Activated CD8-positive, alpha-beta T cell treated with anti-CD3 and anti-CD28 coated beads for 36 hours (primary cell): Measurements from ENCODE around the gene GGTA1. TPM values are rescaled to one million over a fixed set of nuclear protein-coding genes. Genes with fewer than 3 reads are reported as not detected.

Experiments used
- ATAC-seq: fragments of 200-7000 bp; cut with Tn5 transposase; one replicate; pipeline ENCODE4 v1.10.0; 2021; ENCODE audit warnings: mild to moderate bottlenecking, moderate library complexity
- CTCF ChIA-PET: fragments of 350-600 bp; sonication (Branson Sonifier 250); formaldehyde crosslinking; loops from one replicate; lab custom pipeline; 2021; ENCODE audit warnings: antibody characterized with exemption; lab: Charles Lee
- POLR2A ChIA-PET: fragments of 350-600 bp; sonication (Branson Sonifier 250); formaldehyde crosslinking; loops from one replicate; lab custom pipeline; 2021; ENCODE audit warnings: antibody characterized with exemption; lab: Charles Lee
- DNase-seq: peaks from one replicate; pipeline ENCODE4 v3.0.0-alpha.2; 2020
- H3K27ac Mint-ChIP-seq: one replicate; pipeline ENCODE4 v1.8.0; 2021; ENCODE audit warnings: mild to moderate bottlenecking, mixed read lengths
- H3K27me3 Mint-ChIP-seq: one replicate; pipeline ENCODE4 v1.8.0; 2021; ENCODE audit warnings: mixed read lengths
- H3K36me3 Mint-ChIP-seq: one replicate; pipeline ENCODE4 v1.8.0; 2021; ENCODE audit warnings: low read depth, mixed read lengths
- H3K4me1 Mint-ChIP-seq: one replicate; pipeline ENCODE4 v1.8.0; 2021; ENCODE audit warnings: low read depth, mixed read lengths
- H3K4me3 Mint-ChIP-seq: one replicate; pipeline ENCODE4 v1.8.0; 2021; ENCODE audit warnings: mild to moderate bottlenecking, moderate library complexity, mixed read lengths
- H3K9me3 Mint-ChIP-seq: one replicate; pipeline ENCODE4 v1.8.0; 2021; ENCODE audit warnings: mixed read lengths
- CTCF ChIP-seq: fragments of 200-600 bp; IDR thresholded peaks from one replicate; pipeline ENCODE4 v1.8.0; 2022; ENCODE audit warnings: antibody characterized with exemption, mild to moderate bottlenecking
- intact Hi-C: fragments of 100-400 bp; cut with micrococcal nuclease; formaldehyde crosslinking; loops from one replicate; pipeline ENCODE4 v1.10.0; 2022
- total RNA-seq, 2 experiments: library from RNA; stranded (reverse); gene quantifications; one replicate each; pipeline ENCODE4 v1.2.3, GENCODE V29; 2021

Gene GGTA1
- total RNA-seq, 2 experiments from 2014 or later = not detected

GRCh38 chr9:121542025-121542424 is 42.4 kb upstream of the GGTA1 start:
- intact Hi-C loops = loop anchor here (10.0 kb wide), 1 partner anchor 143 kb away; no protein-coding TSS in a partner anchor
- ATAC-seq (no peak), DNase-seq (no peak)
- TF ChIP-seq CTCF = no peak
- Mint-ChIP-seq H3K9me3 (no peaks in the 10 kb centered on the region), H3K4me3 (no peak overlapping the region), H3K36me3 (no peaks in the 10 kb centered on the region), H3K27me3 (peaks cover 14% of the 10 kb centered on the region), H3K4me1 (no peaks in the 10 kb centered on the region), H3K27ac (no peak overlapping the region)
- POLR2A ChIA-PET = no interaction called here
- CTCF ChIA-PET = interaction anchor here (1.2 to 3.3 kb wide), 2 partner anchors 9 to 222 kb away, joined by 4 to 8 read pairs; no protein-coding TSS in a partner anchor

GRCh38 chr9:121541256-121541655 is 41.6 kb upstream of the GGTA1 start:
- H3K36me3 Mint-ChIP-seq = no peaks in the 10 kb centered on the region
- intact Hi-C loops = loop anchor here (10.0 kb wide), 1 partner anchor 144 kb away; no protein-coding TSS in a partner anchor
- no peak overlapping the region for H3K4me3 Mint-ChIP-seq
- CTCF ChIA-PET = interaction anchor here (3.3 kb wide), 1 partner anchor 9 kb away, joined by 8 read pairs; no protein-coding TSS in a partner anchor
- H3K4me1 Mint-ChIP-seq = no peaks in the 10 kb centered on the region
- POLR2A ChIA-PET = no interaction called here
- no peak overlapping the region for H3K27ac Mint-ChIP-seq
- ATAC-seq (no peak), DNase-seq (no peak)
- no peaks in the 10 kb centered on the region for H3K9me3 Mint-ChIP-seq
- peaks cover 7% of the 10 kb centered on the region for H3K27me3 Mint-ChIP-seq
- TF ChIP-seq CTCF = no peak

GRCh38 chr9:121538221-121538620 is 38.6 kb upstream of the GGTA1 start:
- intact Hi-C loops = no loop called here
- Mint-ChIP-seq H3K4me3 (no peak overlapping the region), H3K4me1 (no peaks in the 10 kb centered on the region), H3K27ac (no peak overlapping the region), H3K9me3 (no peaks in the 10 kb centered on the region), H3K27me3 (no peaks in the 10 kb centered on the region), H3K36me3 (no peaks in the 10 kb centered on the region)
- TF ChIP-seq CTCF = no peak
- ATAC-seq (no peak), DNase-seq (no peak)
- ChIA-PET CTCF (no interaction called here), POLR2A (no interaction called here)

GRCh38 chr9:121537283-121537682 is 37.6 kb upstream of the GGTA1 start:
- intact Hi-C loops = no loop called here
- TF ChIP-seq CTCF = no peak
- H3K4me1 Mint-ChIP-seq = no peaks in the 10 kb centered on the region
- peaks cover 3% of the 10 kb centered on the region for H3K27me3 Mint-ChIP-seq
- no peak overlapping the region for H3K4me3 Mint-ChIP-seq
- CTCF ChIA-PET = interaction anchor here (1.2 to 2.3 kb wide), 2 partner anchors 9 to 15 kb away, joined by 4 to 6 read pairs; no protein-coding TSS in a partner anchor
- ATAC-seq (no peak), DNase-seq (no peak)
- POLR2A ChIA-PET = no interaction called here
- no peaks in the 10 kb centered on the region for H3K36me3 Mint-ChIP-seq
- H3K27ac Mint-ChIP-seq = no peak overlapping the region
- no peaks in the 10 kb centered on the region for H3K9me3 Mint-ChIP-seq

GRCh38 chr9:121532881-121533280 is 33.2 kb upstream of the GGTA1 start:
- no peak for ATAC-seq
- Mint-ChIP-seq H3K4me3 (no peak overlapping the region), H3K4me1 (no peaks in the 10 kb centered on the region), H3K36me3 (no peaks in the 10 kb centered on the region), H3K9me3 (no peaks in the 10 kb centered on the region), H3K27ac (no peak overlapping the region), H3K27me3 (peaks cover 6% of the 10 kb centered on the region)
- no peak for TF ChIP-seq CTCF
- intact Hi-C loops = no loop called here
- CTCF ChIA-PET = interaction anchor here (2.9 kb wide), 1 partner anchor 14 kb away, joined by 10 read pairs; no protein-coding TSS in a partner anchor
- no peak for DNase-seq
- POLR2A ChIA-PET = no interaction called here
